CD4-positive, alpha-beta T cell (primary cell): Measurements from ENCODE around the gene EIPR1. TPM values are rescaled to one million over a fixed set of nuclear protein-coding genes. Genes with fewer than 3 reads are reported as not detected.
A peak's percentile ranks its signal among the peaks of the same experiment; 100 is the strongest.

Experiments
- ATAC-seq: fragments of 200-7000 bp; cut with Tn5 transposase; one replicate; pipeline ENCODE4 v1.10.0; 2022; ENCODE audit warnings: mild to moderate bottlenecking; ENCODE audit not compliant: poor library complexity
- CTCF ChIA-PET: fragments of 350-600 bp; sonication (Branson Sonifier 250); formaldehyde crosslinking; loops from one replicate; lab custom pipeline; 2021; ENCODE audit warnings: antibody characterized with exemption, inconsistent platforms; lab: Charles Lee
- POLR2A ChIA-PET: fragments of 350-600 bp; sonication (Branson Sonifier 250); formaldehyde crosslinking; loops from one replicate; lab custom pipeline; 2021; ENCODE audit warnings: antibody characterized with exemption, inconsistent platforms; lab: Charles Lee
- DNase-seq, 14 experiments: peaks; one replicate each; pipeline ENCODE4 v3.0.0-alpha.2; 2013 to 2020; ENCODE audit warnings: mixed read lengths in 2 of 14
- H3K27ac ChIP-seq, 2 donors: one replicate each; pipeline versions ENCODE4 v1.5.1 to v1.7.0; 2013; ENCODE audit warnings: low read length in 2 of 2, low read depth in 1 of 2, mild to moderate bottlenecking in 1 of 2
- H3K27me3 ChIP-seq, 2 experiments: 1 replicate in 1 of 2; 2 replicates in 1 of 2; pipeline versions ENCODE4 v1.6.1 to v1.7.0; 2013; ENCODE audit warnings: low read length in 2 of 2, control low read depth in 1 of 2, mild to moderate bottlenecking in 1 of 2, moderate library complexity in 1 of 2; ENCODE audit not compliant: insufficient read depth in 2 of 2, control insufficient read depth in 1 of 2
- H3K36me3 ChIP-seq: one replicate; pipeline ENCODE4 v1.6.1; 2013; ENCODE audit warnings: low read length, control low read depth; ENCODE audit not compliant: insufficient read depth
- H3K4me1 ChIP-seq: one replicate; pipeline ENCODE4 v1.6.1; 2013; ENCODE audit warnings: low read length, control low read depth; ENCODE audit not compliant: insufficient read depth
- H3K4me3 ChIP-seq: one replicate; pipeline ENCODE4 v1.5.1; 2013; ENCODE audit warnings: mild to moderate bottlenecking, low read length, moderate library complexity
- H3K9me3 ChIP-seq, 2 experiments: 1 replicate in 1 of 2; 2 replicates in 1 of 2; pipeline versions ENCODE4 v1.6.1 to v1.7.0; 2013; ENCODE audit warnings: low read length in 2 of 2, mild to moderate bottlenecking in 2 of 2, control low read depth in 1 of 2, moderate library complexity in 1 of 2; ENCODE audit not compliant: control insufficient read depth in 1 of 2, insufficient read depth in 1 of 2
- H3K27ac Mint-ChIP-seq: one replicate; pipeline ENCODE4 v1.8.0; 2020; ENCODE audit warnings: mixed read lengths
- H3K27me3 Mint-ChIP-seq: one replicate; pipeline ENCODE4 v1.8.0; 2021; ENCODE audit warnings: mixed read lengths
- H3K36me3 Mint-ChIP-seq: one replicate; pipeline ENCODE4 v1.8.0; 2021; ENCODE audit warnings: low read depth, mixed read lengths
- H3K4me1 Mint-ChIP-seq: one replicate; pipeline ENCODE4 v1.8.0; 2021; ENCODE audit warnings: low read depth, mixed read lengths
- H3K4me3 Mint-ChIP-seq: one replicate; pipeline ENCODE4 v1.8.0; 2020; ENCODE audit warnings: mild to moderate bottlenecking, mixed read lengths
- H3K9me3 Mint-ChIP-seq: one replicate; pipeline ENCODE4 v1.8.0; 2020; ENCODE audit warnings: mixed read lengths
- CTCF ChIP-seq: fragments of 200-600 bp; IDR thresholded peaks from one replicate; pipeline ENCODE4 v1.8.0; 2022; ENCODE audit warnings: antibody characterized with exemption, mild to moderate bottlenecking
- intact Hi-C, 2 experiments: fragments of 100-400 bp; cut with DNase I in 1 of 2; cut with micrococcal nuclease in 1 of 2; formaldehyde crosslinking; loops; one replicate each; pipeline versions ENCODE4 v1.15.1 to v1.9.0; 2023 to 2025; cut with DNase I, micrococcal nuclease
- total RNA-seq, 174 experiments: library from RNA in 2 of 174; stranded (reverse) in 2 of 174; gene quantifications; one replicate each; pipeline ENCODE4 v1.2.3 and lab custom pipeline; 2021 to 2026

The EIPR1 gene
- total RNA-seq, 2 experiments from 2014 or later, result 11.0 to 12.4 TPM

GRCh38 chr2:3386448-3386958 is 8.9 kb upstream of the EIPR1 start:
- Mint-ChIP-seq H3K4me3 (no peak overlapping the region), H3K27me3 (no peaks in the 10 kb centered on the region), H3K36me3 (peaks cover 61% of the 10 kb centered on the region), H3K4me1 (peaks cover 32% of the 10 kb centered on the region), H3K27ac (no peak overlapping the region), H3K9me3 (peaks cover 2% of the 10 kb centered on the region)
- DNase-seq (no peak), ATAC-seq (no peak)
- no peak for TF ChIP-seq CTCF
- ChIA-PET CTCF (no interaction called here), POLR2A (interaction anchor here (0.6 to 0.9 kb wide), 2 partner anchors 9 to 172 kb away, joined by 3 read pairs; partner anchors contain the start of genes EIPR1 and RNASEH1)
- intact Hi-C loops, result loop anchor here in 1 of 2 experiments (10.0 kb wide), 1 partner anchor 142 kb away; no protein-coding TSS in a partner anchor
- Histone ChIP-seq H3K27ac (no peak overlapping the region), H3K36me3 (peaks cover 31% of the 10 kb centered on the region), H3K27me3 (no peaks in the 10 kb centered on the region), H3K9me3 (peaks cover 0 to 7% of the 10 kb centered on the region in 2 experiments), H3K4me3 (no peak overlapping the region), H3K4me1 (no peaks in the 10 kb centered on the region)

- Mint-ChIP-seq H3K4me3 (peak within 1 kb of the TSS; percentile 97), H3K4me1 (peaks cover 70% of the 10 kb centered on the region), H3K36me3 (peaks cover 56% of the 10 kb centered on the region), H3K27ac (peak within 1 kb of the TSS; percentile 98), H3K27me3 (no peaks in the 10 kb centered on the region), H3K9me3 (no peaks in the 10 kb centered on the region)
- ATAC-seq, result peak; percentile 78
- Histone ChIP-seq H3K4me3 (peak within 1 kb of the TSS; percentile 91), H3K9me3 (peaks cover 0 to 14% of the 10 kb centered on the region in 2 experiments), H3K27me3 (no peaks in the 10 kb centered on the region), H3K4me1 (peaks cover 42% of the 10 kb centered on the region), H3K27ac (peak within 1 kb of the TSS; percentile 85 to 94), H3K36me3 (peaks cover 3% of the 10 kb centered on the region)
- DNase-seq, result peak; percentile 88 to 95 (median 92)
- intact Hi-C loops, result loop anchor here (2.0 to 10.0 kb wide), 6 partner anchors 135 to 763 kb away; partner anchors contain the start of genes RNASEH1 (in 2 of the 2), ADI1 (in 1 of the 2) and RPS7 (in 1 of the 2)
- TF ChIP-seq CTCF, result peak; percentile 41
- POLR2A ChIA-PET, result interaction anchor here (0.9 to 4.2 kb wide), 6 partner anchors 13 to 272 kb away, joined by 3 to 30 read pairs (median 5); partner anchors contain the start of genes ADI1 and RNASEH1
- CTCF ChIA-PET, result interaction anchor here (1.4 kb wide), 1 partner anchor 44 kb away, joined by 5 read pairs; no protein-coding TSS in a partner anchor
Measured at GRCh38 chr2:3379647-3380534, 2.3 kb upstream of the EIPR1 start, which contains the start of gene TRAPPC12. Gene TRAPPC12, plus strand, starts transcription at chr2:3379694. Its CDS starts 7,930 bp downstream, at chr2:3387624.

GRCh38 chr2:3379339-3379646 is 1.7 kb upstream of the EIPR1 start:
- H3K4me3 Mint-ChIP-seq, result peak overlapping the region; percentile 97
- DNase-seq (no peak), ATAC-seq (no peak)
- H3K4me1 Mint-ChIP-seq, result peaks cover 64% of the 10 kb centered on the region
- CTCF ChIA-PET, result interaction anchor here (1.4 kb wide), 1 partner anchor 45 kb away, joined by 5 read pairs; no protein-coding TSS in a partner anchor
- peaks cover 42% of the 10 kb centered on the region for H3K4me1 ChIP-seq
- peak overlapping the region; percentile 98 for H3K27ac Mint-ChIP-seq
- H3K27me3 ChIP-seq, result no peaks in the 10 kb centered on the region
- no peaks in the 10 kb centered on the region for H3K27me3 Mint-ChIP-seq
- peaks cover 3% of the 10 kb centered on the region for H3K36me3 ChIP-seq
- H3K4me3 ChIP-seq, result peak overlapping the region; percentile 91
- POLR2A ChIA-PET, result interaction anchor here (0.9 to 4.2 kb wide), 5 partner anchors 14 to 273 kb away, joined by 3 to 30 read pairs (median 5); partner anchors contain the start of genes ADI1 and RNASEH1
- intact Hi-C loops, result loop anchor here (2.0 to 5.0 kb wide), 5 partner anchors 140 to 762 kb away; partner anchors contain the start of genes RNASEH1 (in 2 of the 2), ADI1 (in 1 of the 2) and RPS7 (in 1 of the 2)
- H3K36me3 Mint-ChIP-seq, result peaks cover 50% of the 10 kb centered on the region
- H3K9me3 ChIP-seq, result peaks cover 0 to 14% of the 10 kb centered on the region in 2 experiments
- TF ChIP-seq CTCF, result no peak
- H3K27ac ChIP-seq, result peak overlapping the region; percentile 84 to 87
- no peaks in the 10 kb centered on the region for H3K9me3 Mint-ChIP-seq
